ENCODE measurements around the gene DPRX. TPM values are rescaled to one million over a fixed set of nuclear protein-coding genes. Genes with fewer than 3 reads are reported as not detected.

Gene DPRX
- total RNA-seq, 1 experiment from 2014 or later: not detected

GRCh38 chr19:53671663-53672062 is 39.9 kb downstream of the DPRX start:
- CTCF ChIA-PET: no interaction called here
- TF ChIP-seq EZH2 (IDR thresholded peaks at IDR 0.05; ENCODE audit: low read length, unreplicated experiment) (no peak), EZH2phosphoT487 (IDR thresholded peaks at IDR 0.05; ENCODE audit: borderline replicate concordance, low read length) (no peak), CTCF (conservative IDR thresholded peaks at IDR 0.05; ENCODE audit: low read depth, low read length) (no peak)
- ATAC-seq (no peak), DNase-seq (no peak)
- no peak overlapping the region for H3K4me3 ChIP-seq (ENCODE audit: low read length)
- no peak overlapping the region for H2AFZ ChIP-seq (ENCODE audit: low read length)
- no peak overlapping the region for H3K4me2 ChIP-seq (ENCODE audit: low read length)
- H3K9ac ChIP-seq (ENCODE audit: low read length): no peak overlapping the region
- no TSS peak for BruUV-seq (replicated peaks)
- H3K4me1 ChIP-seq (ENCODE audit: insufficient read depth, low read length): no peaks in the 10 kb centered on the region
- no peaks in the 10 kb centered on the region for H3K9me2 ChIP-seq (replicated peaks; ENCODE audit: low read length)
- no peaks in the 10 kb centered on the region for H4K20me1 ChIP-seq (ENCODE audit: low read length)
- intact Hi-C loops (cut with micrococcal nuclease): no loop called here
- peaks cover 5% of the 10 kb centered on the region; the same call in 1 of the 2 replicates for H3K9me3 ChIP-seq (ENCODE audit: low read length)
- H3K27ac ChIP-seq (ENCODE audit: low read length): no peak overlapping the region
- H3K36me3 ChIP-seq (ENCODE audit: low read depth, low read length): no peaks in the 10 kb centered on the region
- no peaks in the 10 kb centered on the region for H3F3A ChIP-seq (ENCODE audit: low read length, unreplicated experiment)
- H3K79me2 ChIP-seq (ENCODE audit: low read length): no peaks in the 10 kb centered on the region
- peaks cover 13% of the 10 kb centered on the region for H3K27me3 ChIP-seq (ENCODE audit: low read length)
- POLR2A ChIA-PET (ENCODE audit: unreplicated experiment): no interaction called here

Small RNA genes lying within 50 kb of the gene (microRNA-seq; reads per million reads assigned to microRNA genes)
- gene MIR1323 (ENCODE audit: unreplicated experiment) (not detected), gene MIR498 (ENCODE audit: unreplicated experiment) (not detected), gene MIR512-1 (ENCODE audit: unreplicated experiment) (not detected), gene MIR512-2 (ENCODE audit: unreplicated experiment) (not detected), gene MIR515-1 (ENCODE audit: unreplicated experiment) (not detected), gene MIR515-2 (ENCODE audit: unreplicated experiment) (not detected), gene MIR519C (ENCODE audit: unreplicated experiment) (not detected), gene MIR519E (ENCODE audit: unreplicated experiment) (not detected), gene MIR520E (ENCODE audit: unreplicated experiment) (not detected), gene MIR520F (ENCODE audit: unreplicated experiment) (1.3 reads per million)

Other genes starting within 250 kb of the DPRX start
- gene ZNF765, start 236.8 kb upstream of the DPRX start, total RNA-seq (2014; rRNA removed): 9.6 and 11.4 TPM in 2 replicates
- gene ZNF761, start 200.0 kb upstream of the DPRX start, total RNA-seq (2014; rRNA removed): 15.8 and 16.5 TPM in 2 replicates
- 3.5 and 4.4 TPM in 2 replicates for gene ZNF813, start 164.3 kb upstream of the DPRX start, total RNA-seq (2014; rRNA removed)
- 28.0 and 32.5 TPM in 2 replicates for gene ZNF331, start 93.9 kb upstream of the DPRX start, total RNA-seq (2014; rRNA removed)
- gene NLRP12, start 192.3 kb downstream of the DPRX start, total RNA-seq (2014; rRNA removed): 0.12 TPM in 1 of 2 replicates, not detected in the other
- 58.9 and 63.5 TPM in 2 replicates for gene MYADM, start 235.9 kb downstream of the DPRX start, total RNA-seq (2014; rRNA removed)

Data from PC-3 (cell line).